NCI-H1436 (cell line): Measurements from ENCODE around the gene C1QTNF5.
A peak's percentile ranks its signal among the peaks of the same experiment; 100 is the strongest.

Experiments
- DNase-seq: peaks from one replicate; lab custom pipeline; 2025; lab: John Stamatoyannopoulos, UW

Gene C1QTNF5

DNA sequence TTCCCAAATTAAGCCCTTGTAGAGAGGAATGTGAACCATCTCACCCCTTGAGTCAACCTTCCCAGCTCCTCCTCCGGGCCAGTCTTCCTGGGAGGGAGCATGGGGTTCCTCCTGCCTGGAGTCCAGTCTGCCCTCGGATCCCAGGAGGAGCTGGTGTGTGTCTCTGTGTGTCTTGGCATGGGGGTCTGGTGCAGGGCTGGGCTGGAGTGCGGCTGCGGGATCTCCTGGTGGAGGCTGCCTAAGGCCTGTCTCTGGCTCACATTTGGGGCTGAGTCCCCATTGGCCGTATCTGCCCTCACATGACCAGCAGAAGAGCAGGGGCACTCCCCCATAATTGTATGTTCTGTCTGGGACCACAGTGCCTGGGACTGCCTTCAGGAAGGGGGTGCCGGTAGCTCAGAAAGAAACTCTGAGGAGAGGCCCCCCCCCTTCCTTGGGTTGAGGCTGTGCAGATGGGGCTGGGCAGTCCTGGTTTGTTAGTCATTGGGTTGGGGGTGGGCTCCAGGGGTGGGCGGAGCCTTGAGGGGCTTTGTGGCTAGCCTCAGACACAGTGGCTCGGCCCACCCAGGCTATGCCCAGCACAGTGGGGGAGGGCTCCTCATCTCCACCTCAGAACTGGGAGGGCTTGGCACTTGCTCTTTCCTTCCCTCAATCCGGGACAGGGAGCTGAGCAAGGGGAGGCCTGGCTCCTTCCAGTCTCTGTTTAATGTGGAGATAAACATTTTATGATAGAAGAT is 2.9 kb downstream of the C1QTNF5 start:
- DNase-seq = no peak

DNA sequence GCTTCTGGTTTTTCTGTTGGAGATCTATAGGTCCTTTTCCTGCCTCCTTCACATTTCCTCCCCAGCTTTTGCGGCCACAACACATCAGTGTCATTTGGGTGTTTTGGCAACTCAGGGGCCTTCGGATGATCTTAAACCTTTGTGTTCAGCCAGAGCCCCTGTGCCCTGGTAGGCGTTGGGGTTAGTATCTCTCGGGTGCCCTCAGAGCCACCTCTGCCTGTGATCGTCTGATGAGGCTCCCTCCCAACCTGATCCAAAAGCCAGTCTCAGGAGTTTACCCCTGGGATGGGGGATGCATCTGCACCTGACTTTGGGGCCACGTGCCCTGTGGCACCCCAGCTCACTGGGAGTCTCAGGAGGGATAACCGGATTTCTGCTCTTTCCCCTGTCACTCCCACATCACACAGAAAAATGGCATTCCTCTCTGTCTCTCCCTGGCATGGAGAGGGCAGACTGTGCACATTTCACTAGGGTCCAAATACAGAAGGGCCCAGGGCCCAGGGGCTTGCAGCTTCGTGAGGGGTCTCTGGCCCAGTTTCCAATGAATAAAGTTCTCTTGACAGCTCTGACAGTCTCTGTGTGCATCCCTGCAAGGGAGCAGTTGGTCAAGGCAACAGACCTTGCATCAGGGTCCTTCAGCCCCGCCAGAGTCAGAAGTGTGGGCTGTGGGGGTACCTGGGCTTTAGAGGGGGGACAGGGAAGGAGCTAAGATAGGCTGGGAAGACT is 3.8 kb downstream of the C1QTNF5 start:
- no peak for DNase-seq

DNA sequence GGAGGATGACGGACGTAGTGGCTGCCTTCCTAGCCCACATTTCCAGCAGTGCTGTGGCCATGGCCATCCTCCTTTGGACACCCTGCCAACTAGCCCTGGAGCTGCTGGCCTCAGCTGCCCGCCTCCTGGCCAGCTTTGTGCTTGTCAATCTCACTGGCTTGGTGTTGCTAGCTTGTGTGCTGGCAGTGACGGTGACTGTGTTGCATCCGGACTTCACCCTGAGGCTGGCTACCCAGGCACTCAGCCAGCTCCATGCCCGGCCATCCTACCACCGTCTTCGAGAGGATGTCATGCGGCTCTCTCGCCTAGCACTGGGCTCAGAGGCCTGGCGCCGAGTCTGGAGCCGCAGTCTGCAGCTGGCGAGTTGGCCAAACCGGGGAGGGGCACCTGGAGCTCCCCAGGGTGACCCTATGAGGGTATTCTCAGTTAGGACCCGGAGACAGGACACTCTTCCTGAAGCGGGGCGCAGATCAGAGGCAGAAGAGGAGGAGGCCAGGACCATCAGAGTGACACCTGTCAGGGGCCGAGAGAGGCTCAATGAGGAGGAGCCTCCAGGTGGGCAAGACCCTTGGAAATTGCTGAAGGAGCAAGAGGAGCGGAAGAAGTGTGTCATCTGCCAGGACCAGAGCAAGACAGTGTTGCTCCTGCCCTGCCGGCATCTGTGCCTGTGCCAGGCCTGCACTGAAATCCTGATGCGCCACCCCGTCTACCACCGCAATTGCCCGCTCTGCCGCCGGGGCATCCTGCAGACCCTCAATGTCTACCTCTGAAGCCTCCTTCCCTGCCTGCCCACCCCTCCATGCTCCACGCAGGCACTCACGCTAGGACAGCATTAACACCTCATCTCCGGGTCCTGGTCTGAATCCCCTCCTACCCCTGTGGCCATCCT is 4.8 kb downstream of the C1QTNF5 start:
- DNase-seq = no peak

DNA sequence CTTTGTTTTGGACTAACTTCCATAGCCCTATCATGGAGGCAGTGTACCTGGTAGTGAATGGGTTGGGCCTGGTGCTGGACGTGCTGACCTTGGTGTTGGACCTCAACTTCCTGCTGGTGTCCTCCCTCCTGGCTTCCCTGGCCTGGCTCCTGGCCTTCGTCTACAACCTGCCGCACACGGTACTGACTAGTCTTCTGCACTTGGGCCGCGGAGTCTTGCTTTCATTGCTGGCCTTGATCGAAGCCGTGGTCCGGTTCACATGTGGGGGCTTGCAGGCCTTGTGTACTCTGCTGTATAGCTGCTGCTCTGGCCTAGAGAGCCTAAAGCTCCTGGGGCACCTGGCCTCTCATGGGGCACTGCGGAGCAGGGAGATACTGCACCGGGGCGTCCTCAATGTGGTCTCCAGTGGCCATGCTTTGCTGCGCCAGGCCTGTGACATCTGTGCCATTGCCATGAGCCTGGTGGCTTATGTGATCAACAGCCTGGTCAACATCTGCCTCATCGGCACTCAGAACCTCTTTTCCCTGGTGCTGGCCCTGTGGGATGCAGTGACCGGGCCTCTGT is 5.5 kb downstream of the C1QTNF5 start:
- DNase-seq = no peak

DNA sequence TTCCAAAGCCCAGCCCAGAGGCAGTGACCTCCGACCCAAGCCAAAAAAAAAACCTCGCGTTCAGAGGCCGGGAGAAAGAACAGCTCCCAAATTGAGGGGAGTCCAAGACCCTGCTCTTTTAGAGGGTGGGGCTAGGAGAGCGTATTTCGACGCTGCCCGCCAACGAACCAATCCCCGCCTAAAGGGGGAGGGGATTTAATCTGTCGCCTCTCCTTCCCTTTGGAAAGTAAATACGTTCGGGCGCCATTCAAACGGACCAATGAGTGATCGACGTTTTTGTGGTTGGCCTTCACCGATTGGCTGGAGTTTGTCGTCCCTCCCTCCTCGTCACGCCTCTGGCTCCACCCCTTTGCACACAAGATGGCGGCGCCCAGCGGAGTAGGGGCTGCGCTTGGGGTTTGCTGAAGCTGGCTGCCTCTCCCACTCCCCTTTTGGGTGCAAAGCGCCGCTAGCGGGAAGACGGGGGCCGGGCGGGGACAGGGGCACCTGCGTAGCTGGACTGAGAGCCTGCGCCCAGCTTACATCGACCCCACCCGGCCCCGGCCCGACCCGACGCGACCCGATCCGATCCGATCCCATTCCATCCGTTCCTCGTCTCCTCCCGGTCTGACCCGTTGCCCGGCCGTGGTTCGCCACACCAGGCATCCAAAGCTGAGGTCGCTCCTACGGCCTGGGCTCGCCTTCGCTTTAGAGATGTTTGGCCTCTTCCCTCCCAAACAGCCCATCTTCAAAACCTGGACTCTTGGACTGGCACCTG is 6.3 kb downstream of the C1QTNF5 start, which contains the start of gene RNF26:
TSS of gene RNF26 (plus strand) at position 354 of the 757 bp plus-strand sequence. CDS start 596 bp downstream, outside the sequence.
- peak; percentile 99 for DNase-seq

DNA sequence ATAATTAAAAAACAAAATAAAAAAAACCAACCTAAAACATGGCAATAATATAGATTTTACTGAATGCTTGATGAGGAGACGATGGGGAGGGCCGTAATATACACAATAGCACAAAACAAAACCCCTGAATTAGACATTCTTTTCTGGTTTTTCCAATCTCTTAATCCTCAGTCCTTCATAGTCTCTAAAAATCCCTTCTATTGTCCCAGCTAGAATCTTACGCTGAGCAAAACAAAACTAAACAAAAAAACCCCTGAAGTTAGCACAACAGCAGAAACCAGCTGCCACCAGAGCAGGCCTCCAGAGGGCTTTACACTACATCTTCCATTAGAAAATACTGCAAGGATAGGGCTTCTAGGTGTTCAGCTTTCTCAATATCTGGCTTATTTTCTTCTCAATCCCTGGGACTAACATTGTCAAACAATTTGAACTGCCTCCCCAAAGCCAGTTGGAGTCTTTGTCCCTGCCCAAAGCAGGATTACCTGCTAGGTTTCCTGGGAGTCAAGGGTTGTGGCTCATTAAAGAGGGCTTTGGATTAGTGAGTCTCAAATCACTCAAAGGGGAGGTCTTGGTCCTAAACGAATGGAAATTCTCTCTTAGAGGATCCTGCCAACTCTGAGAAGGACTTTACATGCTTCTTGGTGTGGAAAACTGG is 8.4 kb downstream of the C1QTNF5 start:
- DNase-seq = no peak

DNA sequence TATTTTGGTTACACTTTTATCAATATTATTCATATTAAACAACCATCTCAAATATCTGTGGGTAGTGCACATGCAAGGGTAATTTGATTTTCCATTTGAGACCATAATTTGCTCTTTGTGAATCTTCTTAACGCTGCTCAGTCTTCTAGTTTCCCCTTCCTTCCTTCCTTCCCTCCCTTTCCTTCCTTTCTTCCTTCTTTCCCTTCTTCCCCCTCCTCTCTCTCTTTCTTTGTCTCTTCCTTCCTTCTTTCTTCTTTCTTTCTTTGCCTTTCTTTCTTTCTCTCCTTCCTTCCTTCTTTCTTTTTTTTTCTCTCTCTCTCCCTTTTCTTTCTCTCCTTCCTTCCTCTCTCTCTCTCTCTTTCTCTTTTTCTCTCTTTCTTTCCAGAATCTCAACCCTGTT is 10.4 kb downstream of the C1QTNF5 start:
- no peak for DNase-seq

DNA sequence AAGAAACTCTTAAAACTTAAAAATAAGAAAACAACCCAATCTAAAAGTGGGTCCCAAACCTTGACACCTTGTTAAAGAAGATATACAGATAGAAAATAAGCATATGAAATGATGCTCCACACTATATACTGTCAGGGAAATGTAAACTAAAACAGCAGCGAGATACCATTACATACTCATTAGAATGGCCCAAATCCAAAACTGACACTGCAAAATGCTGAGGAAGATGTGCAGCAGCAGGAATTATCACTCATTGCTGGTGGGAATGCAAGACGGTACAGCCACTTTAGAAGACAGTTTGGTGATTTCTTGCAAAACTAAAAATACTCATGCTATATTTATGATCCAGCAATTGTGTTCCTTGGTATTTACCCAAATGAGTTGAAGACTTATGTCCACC is 11.4 kb downstream of the C1QTNF5 start:
- DNase-seq = no peak

DNA sequence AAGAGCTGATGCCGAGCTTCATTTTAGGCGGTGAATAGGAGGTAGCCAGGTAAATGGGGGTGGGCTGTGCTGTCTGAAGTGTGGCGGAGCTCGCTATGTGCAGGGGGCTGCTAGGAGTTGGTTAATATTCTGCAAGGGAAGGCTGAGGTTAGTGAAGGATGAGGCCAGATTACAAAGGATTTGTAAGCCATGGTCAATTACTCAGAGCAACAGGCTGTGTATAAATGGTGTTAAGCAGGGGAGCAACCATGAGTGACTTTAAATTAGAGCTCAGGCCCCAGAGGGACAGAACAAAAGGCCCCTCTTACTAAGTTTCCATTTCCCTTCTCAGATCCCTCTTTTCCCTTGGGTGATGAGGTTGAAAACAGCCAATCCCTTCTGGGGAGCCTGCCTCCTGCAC is 16.5 kb downstream of the C1QTNF5 start:
- peak; percentile 36 for DNase-seq

DNA sequence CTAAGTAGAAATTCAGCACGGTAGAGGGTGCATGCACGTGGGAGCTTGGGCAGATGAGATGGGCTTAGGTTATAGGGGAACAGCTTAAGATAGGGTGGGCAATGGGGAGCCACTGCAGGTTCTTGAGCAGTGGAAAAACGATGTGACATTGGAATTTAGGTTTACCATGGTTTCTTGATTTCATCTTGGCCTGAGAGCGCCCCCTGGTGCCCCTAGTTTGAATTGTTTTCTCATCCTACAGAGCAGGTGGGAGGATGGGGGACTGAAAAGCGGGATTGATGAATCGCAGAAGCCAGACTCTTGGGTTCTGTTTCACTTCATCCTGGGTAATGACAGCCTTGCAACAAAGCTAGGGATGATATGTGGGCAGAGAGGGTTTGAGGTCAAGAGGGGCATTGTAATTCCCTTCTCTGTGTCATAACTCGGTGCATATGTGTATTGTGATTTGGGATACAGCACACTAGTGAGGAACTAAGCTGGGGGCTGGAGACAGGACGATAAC is 17.1 kb downstream of the C1QTNF5 start:
- DNase-seq = peak; percentile 77

DNA sequence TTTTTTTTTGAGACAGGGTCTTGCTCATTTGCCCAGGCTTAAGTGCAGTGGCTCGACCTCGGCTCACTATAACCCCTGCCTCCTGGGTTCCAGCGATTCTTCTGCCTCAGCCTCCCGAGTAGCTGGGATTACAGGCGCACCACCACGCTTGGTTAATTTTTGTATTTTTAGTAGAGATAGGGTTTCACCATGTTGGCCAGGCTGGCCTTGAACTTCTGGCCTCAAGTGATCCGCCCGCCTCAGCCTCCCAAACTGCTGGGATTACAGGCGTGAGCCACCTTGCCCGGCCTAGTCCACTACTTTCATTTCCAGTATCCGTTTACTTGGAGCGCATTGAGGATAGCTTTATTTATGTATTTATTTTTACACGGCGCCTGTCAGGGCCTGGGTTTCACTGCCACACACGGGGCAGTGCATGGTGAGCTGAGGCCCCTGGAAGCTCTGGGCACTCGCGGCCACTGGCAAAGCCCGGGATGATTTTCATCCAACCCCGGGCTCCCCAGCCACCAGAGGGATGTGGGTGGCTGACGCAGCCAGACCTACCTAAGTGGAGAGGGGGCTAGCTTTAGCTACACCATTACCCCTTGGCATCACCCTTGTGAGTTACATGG is 17.7 kb downstream of the C1QTNF5 start:
- no peak for DNase-seq

DNA sequence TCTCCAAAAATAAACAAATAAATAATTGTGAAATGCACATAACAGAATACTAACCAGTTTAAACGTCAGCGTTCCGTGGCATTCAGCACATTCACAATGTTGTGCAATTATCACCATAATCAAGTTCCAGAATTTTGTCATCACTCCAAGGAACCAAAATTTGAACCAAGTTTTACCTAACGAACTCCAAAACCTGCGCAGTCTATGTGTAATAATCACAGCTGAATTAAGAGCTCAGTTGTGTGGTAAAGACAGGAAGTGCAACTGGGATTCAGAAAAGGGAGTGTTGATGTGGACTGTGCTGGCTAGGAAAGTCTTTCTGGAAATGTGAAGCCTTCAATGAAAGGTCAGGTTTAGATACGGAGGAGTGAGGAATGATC is 18.3 kb downstream of the C1QTNF5 start:
- DNase-seq = no peak

DNA sequence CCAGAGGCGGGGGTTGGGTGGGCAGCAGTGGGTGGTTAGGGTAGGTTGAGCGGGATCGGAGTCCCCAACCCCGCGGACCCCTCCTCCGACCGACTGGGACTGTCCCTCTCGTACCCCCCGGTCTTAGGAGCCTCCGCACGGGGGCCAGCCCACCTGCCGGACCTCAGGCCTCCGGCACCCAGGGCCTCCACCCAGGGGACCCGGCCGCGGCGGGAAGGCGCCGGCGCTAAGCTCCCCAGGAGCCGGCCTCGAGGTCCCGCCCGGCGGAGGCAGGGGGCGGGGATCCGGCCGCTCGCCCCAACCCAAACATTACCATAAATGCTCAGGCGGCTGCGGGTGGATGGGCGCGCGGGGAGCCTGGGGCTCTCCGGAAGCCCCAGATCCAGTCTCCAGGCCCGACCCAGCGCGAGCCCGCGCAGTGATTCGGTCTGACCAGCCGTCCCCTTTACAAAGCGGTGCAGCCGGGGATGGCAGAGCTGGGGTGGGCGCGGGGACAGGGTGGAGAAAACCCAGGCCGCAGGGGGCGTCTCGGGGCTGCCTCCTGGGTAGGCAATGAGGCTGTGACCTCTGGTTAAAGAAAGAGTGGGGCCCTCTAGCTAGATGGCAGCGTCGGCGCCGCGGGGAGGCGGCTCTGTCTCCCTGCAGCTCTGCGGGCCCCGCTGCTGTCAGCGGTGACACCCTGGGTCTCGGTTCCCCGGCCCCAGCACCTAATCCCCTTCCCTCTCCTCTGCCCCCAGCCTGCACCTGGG is 19.7 kb downstream of the C1QTNF5 start:
- DNase-seq = no peak

DNA sequence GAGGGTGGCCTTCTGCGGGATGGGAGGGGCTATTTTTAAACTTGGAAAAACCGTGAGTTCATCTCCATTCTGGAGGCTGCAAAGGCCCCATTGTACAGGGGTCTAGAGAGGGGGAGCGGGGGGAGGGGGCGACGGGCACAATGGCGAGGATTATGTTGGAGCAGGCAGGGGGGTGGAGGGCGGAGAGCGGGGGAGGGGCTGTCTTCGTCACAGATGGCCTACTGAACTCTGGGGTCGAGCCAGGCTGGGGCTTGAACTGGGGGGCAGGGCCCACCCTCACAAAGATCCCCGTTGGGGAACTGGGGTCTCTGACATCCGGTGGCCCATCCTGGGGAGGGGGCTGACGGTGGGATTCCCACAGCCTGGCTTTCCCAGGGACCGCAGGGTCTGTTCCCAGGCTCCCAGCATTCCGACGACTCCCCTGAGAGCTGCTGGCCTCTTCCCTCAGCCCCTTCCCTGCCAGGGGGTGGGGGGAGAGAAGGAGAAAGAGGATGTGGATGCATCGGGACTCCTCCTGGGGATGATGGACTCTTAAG is 20.4 kb downstream of the C1QTNF5 start:
- no peak for DNase-seq

DNA sequence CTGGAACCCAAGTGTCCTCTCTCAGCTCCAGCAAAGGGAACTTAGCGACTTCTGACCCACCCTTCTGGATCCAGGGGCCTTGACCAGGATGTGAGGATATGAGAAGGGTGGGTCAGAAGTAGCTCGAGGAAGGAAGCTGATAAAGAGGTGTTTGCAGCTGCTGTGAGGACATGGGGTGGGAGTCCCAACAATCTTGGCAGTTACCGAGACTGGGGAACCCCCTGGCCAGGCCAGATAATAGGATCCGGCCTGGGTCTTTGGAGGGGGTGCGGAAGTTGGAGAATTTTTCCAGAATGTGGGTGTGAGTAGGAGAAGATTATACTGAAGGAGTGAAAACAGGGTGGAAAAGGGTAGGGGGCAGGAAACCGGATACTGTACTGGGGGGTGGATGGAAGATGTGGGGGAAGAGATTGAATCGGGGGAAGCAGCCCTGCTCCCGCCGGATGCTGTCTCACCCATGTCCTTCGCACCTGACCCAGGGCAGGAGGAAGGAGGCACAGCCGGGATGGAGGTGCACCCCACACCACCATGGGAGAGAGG is 20.9 kb downstream of the C1QTNF5 start:
- DNase-seq = no peak

DNA sequence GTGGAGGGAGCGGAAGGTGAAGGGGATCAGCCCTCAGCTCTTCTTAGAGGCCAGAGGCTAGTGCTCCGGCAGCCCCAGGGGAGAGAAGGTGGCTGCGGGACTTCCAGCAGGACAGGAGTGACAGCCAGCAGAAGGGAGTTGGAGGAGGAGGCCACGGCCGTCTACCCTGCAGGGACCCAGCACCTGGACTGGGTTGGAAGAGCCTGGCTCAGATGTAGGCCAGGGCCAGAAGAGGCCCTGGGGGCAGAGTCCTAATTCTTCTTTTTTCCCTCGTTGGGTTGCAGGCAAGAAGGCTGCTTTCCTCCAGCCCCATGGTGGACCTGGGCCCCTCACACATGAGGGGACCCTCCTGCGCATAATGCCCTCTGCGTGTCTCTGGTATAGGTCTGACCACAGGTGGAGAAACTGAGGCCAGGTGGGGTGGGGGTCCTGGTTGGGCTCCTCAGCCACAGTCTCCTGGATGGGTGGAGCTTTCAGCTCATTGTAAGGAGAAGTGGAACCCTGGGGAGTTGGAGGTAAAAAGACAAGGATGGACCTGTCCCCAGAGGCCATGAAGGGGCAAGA is 21.5 kb downstream of the C1QTNF5 start:
- DNase-seq = no peak

DNA sequence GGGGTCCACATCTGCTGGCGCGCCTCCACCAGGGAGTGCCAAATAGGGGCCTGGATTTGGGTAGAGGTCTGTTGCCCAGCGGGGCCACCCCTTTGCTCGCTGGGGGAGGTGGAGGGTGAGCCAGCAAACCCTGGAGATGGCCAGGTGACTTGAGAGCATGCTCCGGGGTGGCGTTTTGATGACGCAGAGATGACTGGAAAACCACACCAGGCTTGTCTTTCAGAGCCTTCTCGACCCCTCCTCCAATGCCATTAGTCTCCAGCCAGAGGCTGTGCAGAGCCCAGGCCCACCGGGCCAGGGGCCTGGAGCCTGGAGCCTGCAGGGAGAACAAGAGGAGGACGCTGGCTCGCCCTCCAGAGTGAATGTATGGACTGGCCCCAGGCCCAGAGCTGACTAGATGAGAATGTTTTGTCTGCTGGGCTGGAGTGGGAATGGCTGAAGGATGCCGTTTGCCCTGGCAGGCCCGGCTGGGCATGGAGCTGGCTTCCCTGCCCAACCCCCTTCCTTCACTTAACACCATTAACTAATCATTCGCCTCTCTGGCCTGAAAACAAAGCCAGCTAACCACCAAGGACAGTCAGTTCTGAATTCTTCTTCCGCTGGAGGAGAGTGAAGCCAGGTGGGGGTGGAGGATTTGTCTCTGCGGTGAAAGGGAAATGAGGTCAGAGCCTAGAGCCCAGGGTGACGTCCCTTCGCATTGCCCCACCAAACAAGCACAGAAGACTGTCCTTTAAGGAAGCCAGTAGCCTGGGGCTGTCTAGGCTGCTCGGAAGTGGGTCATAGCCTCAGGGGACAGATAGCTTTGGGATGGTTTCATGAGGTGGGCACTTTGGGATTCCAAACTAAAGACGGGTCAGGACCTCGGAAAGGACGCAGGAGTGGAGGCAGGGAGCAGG is 22.2 kb downstream of the C1QTNF5 start:
- no peak for DNase-seq
